B cell (primary cell): ENCODE data around the gene PRR14.

Experiments
- CTCF ChIP-seq: fragments of 200-600 bp; IDR thresholded peaks from one replicate; pipeline ENCODE4 v1.8.0; 2022; ENCODE audit warnings: antibody characterized with exemption, mild to moderate bottlenecking
- EZH2 ChIP-seq: IDR thresholded peaks from 2 replicates; pipeline ENCODE4 v1.6.1; 2012; ENCODE audit warnings: borderline replicate concordance, low read depth, mild to moderate bottlenecking, moderate library complexity, low read length; ENCODE audit not compliant: insufficient read depth, poor library complexity, severe bottlenecking

- TF ChIP-seq CTCF (no peak), EZH2 (no peak)
Observed at GRCh38 chr16:30665830-30666190, 15.1 kb downstream of the PRR14 start.
